ENCODE data around the gene CFAP251.

Gene CFAP251

GRCh38 chr12:122051231-122051876, 133.0 kb downstream of the CFAP251 start:
- in situ Hi-C loops (cut with HindIII; ENCODE audit: low sequenced_read_pairs), result no loop called here
- DNase-seq (ENCODE audit: low read depth), result no peak
- no peak overlapping the region for H3K4me3 ChIP-seq (ENCODE audit: low read depth, low read length)
- no peak for TF ChIP-seq CTCF (IDR thresholded peaks at IDR 0.05; ENCODE audit: low read depth, low read length, missing control alignments)

GRCh38 chr12:122052285-122052684, 133.9 kb downstream of the CFAP251 start:
- TF ChIP-seq CTCF (IDR thresholded peaks at IDR 0.05; ENCODE audit: low read depth, low read length, missing control alignments), result no peak
- no peak overlapping the region for H3K4me3 ChIP-seq (ENCODE audit: low read depth, low read length)
- DNase-seq (ENCODE audit: low read depth), result no peak
- in situ Hi-C loops (cut with HindIII; ENCODE audit: low sequenced_read_pairs), result no loop called here
